SK-N-SH treated with all-trans-retinoic acid at 6 μM for 48 hours (cell line): ENCODE data around the gene MRPL4.

Source experiments
- ATAC-seq: fragments of 200-7000 bp; cut with Tn5 transposase; 3 replicates; pipeline ENCODE4 v1.9.1; 2020; ENCODE audit warnings: mild to moderate bottlenecking, moderate library complexity
- ARNTL ChIP-seq: fragments of 450-650 bp; formaldehyde crosslinking; IDR thresholded peaks from 2 replicates; pipeline ENCODE4 v1.5.0; 2020; ENCODE audit warnings: low read depth, mild to moderate bottlenecking, moderate library complexity, borderline replicate concordance
- CSDC2 ChIP-seq: fragments of 250-450 bp; sonication (Bioruptor Pico); IDR thresholded peaks from 2 replicates; pipeline ENCODE4 v1.5.0; 2020; ENCODE audit warnings: mild to moderate bottlenecking, moderate library complexity
- ESRRG ChIP-seq: fragments of 250-450 bp; sonication (Bioruptor Pico); IDR thresholded peaks from 2 replicates; pipeline ENCODE4 v1.6.1; 2021; ENCODE audit warnings: mild to moderate bottlenecking
- GLIS3 ChIP-seq: fragments of 250-450 bp; sonication (Bioruptor Pico); IDR thresholded peaks from 2 replicates; pipeline ENCODE4 v1.5.0; 2020; ENCODE audit warnings: mild to moderate bottlenecking, moderate library complexity
- ISL1 ChIP-seq: fragments of 250-450 bp; sonication (Bioruptor Pico); IDR thresholded peaks from 2 replicates; pipeline ENCODE4 v2.1.2; 2022; ENCODE audit warnings: mild to moderate bottlenecking, moderate library complexity
- OSR1 ChIP-seq: fragments of 250-450 bp; sonication (Bioruptor Pico); IDR thresholded peaks from 2 replicates; pipeline ENCODE4 v1.8.0; 2022; ENCODE audit warnings: moderate library complexity, mild to moderate bottlenecking, inconsistent platforms
- RARB ChIP-seq: fragments of 250-450 bp; sonication (Bioruptor Pico); IDR thresholded peaks from 2 replicates; pipeline ENCODE4 v1.8.0; 2021; ENCODE audit warnings: mild to moderate bottlenecking, moderate library complexity
- SNAI2 ChIP-seq: fragments of 250-450 bp; sonication (Bioruptor Pico); IDR thresholded peaks from 2 replicates; pipeline ENCODE4 v1.5.0; 2020; ENCODE audit warnings: mild to moderate bottlenecking, moderate library complexity
- TCF4 ChIP-seq: fragments of 250-450 bp; sonication (Bioruptor Pico); IDR thresholded peaks from 2 replicates; pipeline ENCODE4 v1.8.0; 2021; ENCODE audit warnings: mild to moderate bottlenecking, moderate library complexity, borderline replicate concordance
- TOX ChIP-seq: fragments of 250-450 bp; sonication (Bioruptor Pico); IDR thresholded peaks from 2 replicates; pipeline ENCODE4 v1.8.0; 2021; ENCODE audit warnings: mild to moderate bottlenecking, moderate library complexity, borderline replicate concordance
- ZFP3 ChIP-seq: fragments of 250-450 bp; sonication (Bioruptor Pico); IDR thresholded peaks from 2 replicates; pipeline ENCODE4 v1.5.0; 2020; ENCODE audit warnings: mild to moderate bottlenecking, moderate library complexity
- ZFP30 ChIP-seq: fragments of 450-650 bp; formaldehyde crosslinking; IDR thresholded peaks from 2 replicates; pipeline ENCODE4 v1.5.0; 2022; ENCODE audit warnings: mild to moderate bottlenecking, moderate library complexity
- ZNF565 ChIP-seq: fragments of 450-650 bp; formaldehyde crosslinking; conservative IDR thresholded peaks from 2 replicates; pipeline ENCODE4 v1.5.0; 2020; ENCODE audit warnings: low read depth, mild to moderate bottlenecking, moderate library complexity
- ZNF70 ChIP-seq: fragments of 450-650 bp; formaldehyde crosslinking; IDR thresholded peaks from 2 replicates; pipeline ENCODE4 v1.5.0; 2020; ENCODE audit warnings: mild to moderate bottlenecking, moderate library complexity
- TF ChIP-seq, protein P1 (sequence below): fragments of 250-450 bp; sonication (Bioruptor Pico); IDR thresholded peaks from 2 replicates; pipeline ENCODE4 v1.5.1; 2021; ENCODE audit warnings: mild to moderate bottlenecking, moderate library complexity
- TF ChIP-seq, protein P2 (sequence below): fragments of 250-450 bp; sonication (Bioruptor Pico); IDR thresholded peaks from 2 replicates; pipeline ENCODE4 v1.8.0; 2021; ENCODE audit warnings: low read depth, mild to moderate bottlenecking, moderate library complexity, borderline replicate concordance
- TF ChIP-seq, protein P3 (sequence below): fragments of 250-450 bp; sonication (Bioruptor Pico); IDR thresholded peaks from 2 replicates; pipeline ENCODE4 v1.8.0; 2020; ENCODE audit warnings: mild to moderate bottlenecking, moderate library complexity, borderline replicate concordance
- TF ChIP-seq, protein P4 (sequence below): fragments of 250-450 bp; sonication (Bioruptor Pico); IDR thresholded peaks from 2 replicates; pipeline ENCODE4 v1.5.1; 2020; ENCODE audit warnings: low read depth, mild to moderate bottlenecking, moderate library complexity
- TF ChIP-seq, protein P5 (sequence below): fragments of 250-450 bp; sonication (Bioruptor Pico); IDR thresholded peaks from 2 replicates; pipeline ENCODE4 v1.5.0; 2020; ENCODE audit warnings: mild to moderate bottlenecking, moderate library complexity

Gene MRPL4

DNA sequence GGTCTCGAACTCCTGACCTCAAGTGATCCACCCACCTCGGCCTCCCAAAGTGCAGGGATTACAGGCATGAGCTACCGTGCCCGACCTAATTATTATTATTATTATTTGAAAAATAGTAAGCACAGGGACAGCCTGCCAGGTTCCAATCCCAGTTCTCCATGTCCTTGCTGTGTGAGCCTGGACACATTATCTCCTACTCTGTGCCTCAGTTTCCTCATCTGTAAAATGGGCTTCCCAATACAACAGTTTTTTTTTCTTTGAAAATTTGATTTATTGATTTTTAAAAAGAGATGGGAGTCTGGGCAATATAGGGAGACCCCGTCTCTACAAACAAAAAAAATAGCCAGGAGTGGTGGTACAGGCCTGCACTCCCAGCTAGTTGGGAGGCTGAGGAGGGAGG is 54.3 kb downstream of the MRPL4 start:
- TF ChIP-seq ZFP3 (CRISPR knock-in tag) (no peak), ARNTL (CRISPR knock-in tag) (no peak), OSR1 (CRISPR knock-in tag) (no peak), TCF4 (CRISPR knock-in tag) (no peak), RARB (CRISPR knock-in tag) (no peak), ISL1 (CRISPR knock-in tag) (no peak), ZNF565 (CRISPR knock-in tag) (no peak), ZFP30 (CRISPR knock-in tag) (no peak), GLIS3 (CRISPR knock-in tag) (no peak), TOX (no peak), SNAI2 (CRISPR knock-in tag) (no peak), ESRRG (CRISPR knock-in tag) (no peak), ZNF70 (CRISPR knock-in tag) (no peak), CSDC2 (CRISPR knock-in tag) (no peak)
- TF ChIP-seq, protein P1, sequence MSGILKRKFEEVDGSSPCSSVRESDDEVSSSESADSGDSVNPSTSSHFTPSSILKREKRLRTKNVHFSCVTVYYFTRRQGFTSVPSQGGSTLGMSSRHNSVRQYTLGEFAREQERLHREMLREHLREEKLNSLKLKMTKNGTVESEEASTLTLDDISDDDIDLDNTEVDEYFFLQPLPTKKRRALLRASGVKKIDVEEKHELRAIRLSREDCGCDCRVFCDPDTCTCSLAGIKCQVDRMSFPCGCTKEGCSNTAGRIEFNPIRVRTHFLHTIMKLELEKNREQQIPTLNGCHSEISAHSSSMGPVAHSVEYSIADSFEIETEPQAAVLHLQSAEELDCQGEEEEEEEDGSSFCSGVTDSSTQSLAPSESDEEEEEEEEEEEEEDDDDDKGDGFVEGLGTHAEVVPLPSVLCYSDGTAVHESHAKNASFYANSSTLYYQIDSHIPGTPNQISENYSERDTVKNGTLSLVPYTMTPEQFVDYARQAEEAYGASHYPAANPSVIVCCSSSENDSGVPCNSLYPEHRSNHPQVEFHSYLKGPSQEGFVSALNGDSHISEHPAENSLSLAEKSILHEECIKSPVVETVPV (CRISPR knock-in tag): no peak
- TF ChIP-seq, protein P2, sequence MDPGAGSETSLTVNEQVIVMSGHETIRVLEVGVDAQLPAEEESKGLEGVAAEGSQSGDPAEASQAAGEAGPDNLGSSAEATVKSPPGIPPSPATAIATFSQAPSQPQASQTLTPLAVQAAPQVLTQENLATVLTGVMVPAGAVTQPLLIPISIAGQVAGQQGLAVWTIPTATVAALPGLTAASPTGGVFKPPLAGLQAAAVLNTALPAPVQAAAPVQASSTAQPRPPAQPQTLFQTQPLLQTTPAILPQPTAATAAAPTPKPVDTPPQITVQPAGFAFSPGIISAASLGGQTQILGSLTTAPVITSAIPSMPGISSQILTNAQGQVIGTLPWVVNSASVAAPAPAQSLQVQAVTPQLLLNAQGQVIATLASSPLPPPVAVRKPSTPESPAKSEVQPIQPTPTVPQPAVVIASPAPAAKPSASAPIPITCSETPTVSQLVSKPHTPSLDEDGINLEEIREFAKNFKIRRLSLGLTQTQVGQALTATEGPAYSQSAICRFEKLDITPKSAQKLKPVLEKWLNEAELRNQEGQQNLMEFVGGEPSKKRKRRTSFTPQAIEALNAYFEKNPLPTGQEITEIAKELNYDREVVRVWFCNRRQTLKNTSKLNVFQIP (CRISPR knock-in tag): no peak
- TF ChIP-seq, protein P3, sequence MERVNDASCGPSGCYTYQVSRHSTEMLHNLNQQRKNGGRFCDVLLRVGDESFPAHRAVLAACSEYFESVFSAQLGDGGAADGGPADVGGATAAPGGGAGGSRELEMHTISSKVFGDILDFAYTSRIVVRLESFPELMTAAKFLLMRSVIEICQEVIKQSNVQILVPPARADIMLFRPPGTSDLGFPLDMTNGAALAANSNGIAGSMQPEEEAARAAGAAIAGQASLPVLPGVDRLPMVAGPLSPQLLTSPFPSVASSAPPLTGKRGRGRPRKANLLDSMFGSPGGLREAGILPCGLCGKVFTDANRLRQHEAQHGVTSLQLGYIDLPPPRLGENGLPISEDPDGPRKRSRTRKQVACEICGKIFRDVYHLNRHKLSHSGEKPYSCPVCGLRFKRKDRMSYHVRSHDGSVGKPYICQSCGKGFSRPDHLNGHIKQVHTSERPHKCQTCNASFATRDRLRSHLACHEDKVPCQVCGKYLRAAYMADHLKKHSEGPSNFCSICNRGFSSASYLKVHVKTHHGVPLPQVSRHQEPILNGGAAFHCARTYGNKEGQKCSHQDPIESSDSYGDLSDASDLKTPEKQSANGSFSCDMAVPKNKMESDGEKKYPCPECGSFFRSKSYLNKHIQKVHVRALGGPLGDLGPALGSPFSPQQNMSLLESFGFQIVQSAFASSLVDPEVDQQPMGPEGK (CRISPR knock-in tag): no peak
- TF ChIP-seq, protein P4, sequence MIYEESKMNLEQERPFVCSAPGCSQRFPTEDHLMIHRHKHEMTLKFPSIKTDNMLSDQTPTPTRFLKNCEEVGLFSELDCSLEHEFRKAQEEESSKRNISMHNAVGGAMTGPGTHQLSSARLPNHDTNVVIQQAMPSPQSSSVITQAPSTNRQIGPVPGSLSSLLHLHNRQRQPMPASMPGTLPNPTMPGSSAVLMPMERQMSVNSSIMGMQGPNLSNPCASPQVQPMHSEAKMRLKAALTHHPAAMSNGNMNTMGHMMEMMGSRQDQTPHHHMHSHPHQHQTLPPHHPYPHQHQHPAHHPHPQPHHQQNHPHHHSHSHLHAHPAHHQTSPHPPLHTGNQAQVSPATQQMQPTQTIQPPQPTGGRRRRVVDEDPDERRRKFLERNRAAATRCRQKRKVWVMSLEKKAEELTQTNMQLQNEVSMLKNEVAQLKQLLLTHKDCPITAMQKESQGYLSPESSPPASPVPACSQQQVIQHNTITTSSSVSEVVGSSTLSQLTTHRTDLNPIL (CRISPR knock-in tag): no peak
- TF ChIP-seq, protein P5, sequence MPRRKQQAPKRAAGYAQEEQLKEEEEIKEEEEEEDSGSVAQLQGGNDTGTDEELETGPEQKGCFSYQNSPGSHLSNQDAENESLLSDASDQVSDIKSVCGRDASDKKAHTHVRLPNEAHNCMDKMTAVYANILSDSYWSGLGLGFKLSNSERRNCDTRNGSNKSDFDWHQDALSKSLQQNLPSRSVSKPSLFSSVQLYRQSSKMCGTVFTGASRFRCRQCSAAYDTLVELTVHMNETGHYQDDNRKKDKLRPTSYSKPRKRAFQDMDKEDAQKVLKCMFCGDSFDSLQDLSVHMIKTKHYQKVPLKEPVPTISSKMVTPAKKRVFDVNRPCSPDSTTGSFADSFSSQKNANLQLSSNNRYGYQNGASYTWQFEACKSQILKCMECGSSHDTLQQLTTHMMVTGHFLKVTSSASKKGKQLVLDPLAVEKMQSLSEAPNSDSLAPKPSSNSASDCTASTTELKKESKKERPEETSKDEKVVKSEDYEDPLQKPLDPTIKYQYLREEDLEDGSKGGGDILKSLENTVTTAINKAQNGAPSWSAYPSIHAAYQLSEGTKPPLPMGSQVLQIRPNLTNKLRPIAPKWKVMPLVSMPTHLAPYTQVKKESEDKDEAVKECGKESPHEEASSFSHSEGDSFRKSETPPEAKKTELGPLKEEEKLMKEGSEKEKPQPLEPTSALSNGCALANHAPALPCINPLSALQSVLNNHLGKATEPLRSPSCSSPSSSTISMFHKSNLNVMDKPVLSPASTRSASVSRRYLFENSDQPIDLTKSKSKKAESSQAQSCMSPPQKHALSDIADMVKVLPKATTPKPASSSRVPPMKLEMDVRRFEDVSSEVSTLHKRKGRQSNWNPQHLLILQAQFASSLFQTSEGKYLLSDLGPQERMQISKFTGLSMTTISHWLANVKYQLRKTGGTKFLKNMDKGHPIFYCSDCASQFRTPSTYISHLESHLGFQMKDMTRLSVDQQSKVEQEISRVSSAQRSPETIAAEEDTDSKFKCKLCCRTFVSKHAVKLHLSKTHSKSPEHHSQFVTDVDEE: no peak
- TF ChIP-seq, all 23 proteins: peak for 0
- ATAC-seq: no peak

DNA sequence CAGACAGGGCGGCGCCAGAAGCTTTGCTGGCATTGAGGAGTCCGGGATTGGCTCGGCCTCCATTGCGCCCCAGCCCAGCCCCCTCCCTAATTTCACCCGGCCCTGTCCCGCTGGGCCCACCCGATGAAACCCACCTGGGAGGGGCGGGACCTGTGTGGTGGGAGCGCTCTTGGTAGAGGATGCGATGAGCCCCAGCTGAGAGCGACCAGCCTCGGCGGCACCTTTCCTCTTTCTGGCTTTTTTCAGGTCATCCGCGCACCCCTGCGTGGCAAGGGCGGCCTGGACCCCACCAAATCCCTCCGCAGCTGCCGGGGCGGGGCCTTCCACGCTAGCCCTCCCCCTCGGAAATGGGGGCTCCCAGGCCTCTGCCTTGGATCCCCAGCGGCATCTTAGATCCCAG is 57.4 kb downstream of the MRPL4 start, which contains the start of gene ZGLP1:
ZGLP1 (minus strand) TSS at position 393 of the 400 bp plus-strand sequence.
- ATAC-seq: no peak
- no peak for TF ChIP-seq TOX
- TF ChIP-seq, protein P5: no peak
- no peak for TF ChIP-seq OSR1 (CRISPR knock-in tag)
- TF ChIP-seq, protein P2 (CRISPR knock-in tag): no peak
- TF ChIP-seq ISL1 (CRISPR knock-in tag): no peak
- TF ChIP-seq CSDC2 (CRISPR knock-in tag): no peak
- TF ChIP-seq, protein P4 (CRISPR knock-in tag): no peak
- TF ChIP-seq, protein P3 (CRISPR knock-in tag): no peak
- TF ChIP-seq ESRRG (CRISPR knock-in tag): no peak
- TF ChIP-seq, protein P1 (CRISPR knock-in tag): no peak
- no peak for TF ChIP-seq RARB (CRISPR knock-in tag)
